ENCODE measurements around the gene FREM1. TPM values are rescaled to one million over a fixed set of nuclear protein-coding genes. Genes with fewer than 3 reads are reported as not detected.

Gene FREM1
- total and polyA plus RNA-seq, 2 of the 4 experiments (the other 2 are of a cell fraction): under 0.01 TPM; not detected in 1

DNA sequence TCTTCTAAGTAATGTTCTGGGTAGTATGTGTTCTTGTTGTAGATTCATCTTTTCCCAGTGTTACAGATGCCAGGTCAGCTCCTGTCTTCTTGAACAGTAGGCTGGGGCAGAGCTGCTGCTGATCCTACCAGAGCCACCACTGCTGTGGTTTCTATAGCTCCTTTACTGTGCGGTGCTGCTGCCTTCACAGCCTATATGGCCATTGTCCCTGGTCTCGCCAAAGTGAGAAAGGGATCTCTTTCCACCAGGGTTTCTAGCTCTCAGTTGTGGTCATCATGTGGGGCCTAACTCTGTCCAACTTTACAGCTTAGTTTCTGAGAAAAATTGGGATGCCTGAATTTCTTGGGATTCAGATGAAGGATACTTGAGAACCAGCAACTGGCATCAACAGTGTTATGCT is 116.8 kb downstream of the FREM1 start:
- dilution Hi-C loops (cut with HindIII; ENCODE audit: low sequenced_read_pairs, unreplicated experiment): no loop called here

More for the DNA sequence above, 116.8 kb downstream of the FREM1 start:
- no peak overlapping the region for H2AFZ ChIP-seq (replicated peaks; ENCODE audit: low read length, poor library complexity)
- no peak overlapping the region for H2BK5ac ChIP-seq (ENCODE audit: low read depth, low read length, poor library complexity, severe bottlenecking)
- no peak overlapping the region for H3K18ac ChIP-seq (ENCODE audit: low read depth, low read length)
- H4K8ac ChIP-seq (ENCODE audit: low read depth in 2 of 2, low read length in 2 of 2): no peak overlapping the region
- H3K27me3 ChIP-seq (ENCODE audit: control insufficient read depth, insufficient read depth, low read length): no peaks in the 10 kb centered on the region
- H2AK9ac ChIP-seq (replicated peaks; ENCODE audit: low read depth, low read length, poor library complexity): no peak overlapping the region
- no peak overlapping the region for H3K9ac ChIP-seq (ENCODE audit: low read depth, low read length)
- DNase-seq (no peak), ATAC-seq (ENCODE audit: low read depth) (no peak)
- H3K9me3 ChIP-seq (ENCODE audit: control insufficient read depth, insufficient read depth, low read length): no peaks in the 10 kb centered on the region
- intact Hi-C loops (cut with micrococcal nuclease): no loop called here
- 80% methylated on average over 1 of the region's 2 CpGs; no CpG with 5 or more reads in 1 of the 2 experiments for WGBS, 2 experiments (ENCODE audit: extremely low coverage in 2 of 2, insufficient read length in 1 of 2)
- no peak overlapping the region for H2BK120ac ChIP-seq (ENCODE audit: low read depth, low read length)
- H2BK20ac ChIP-seq (ENCODE audit: low read depth, low read length): no peak overlapping the region
- H3K23ac ChIP-seq (ENCODE audit: low read depth, low read length): no peak overlapping the region
- H3K79me1 ChIP-seq (ENCODE audit: low read depth in 1 of 2, low read length in 2 of 2): no peaks in the 10 kb centered on the region
- POLR2A ChIA-PET (ENCODE audit: unreplicated experiment): no interaction called here
- no peak overlapping the region for H3K27ac ChIP-seq (ENCODE audit: insufficient read depth, low read length)
- H2BK15ac ChIP-seq (ENCODE audit: low read depth, low read length): no peak overlapping the region
- H3K36me3 ChIP-seq (ENCODE audit: control insufficient read depth, insufficient read depth, low read length): no peaks in the 10 kb centered on the region
- H4K5ac ChIP-seq (ENCODE audit: low read depth, low read length): no peak overlapping the region
- H3K14ac ChIP-seq (replicated peaks; ENCODE audit: low read depth, low read length): no peak overlapping the region
- H3K4ac ChIP-seq (ENCODE audit: low read depth, low read length): no peak overlapping the region
- H3K4me1 ChIP-seq (ENCODE audit: control insufficient read depth, insufficient read depth, low read length): no peaks in the 10 kb centered on the region
- no TSS peak for BruUV-seq (replicated peaks)
- no peak overlapping the region for H2AK5ac ChIP-seq (ENCODE audit: low read depth, low read length)
- in situ Hi-C loops (cut with MboI; ENCODE audit: low sequenced_read_pairs): no loop called here
- TF ChIP-seq CEBPB (IDR thresholded peaks at IDR 0.05; ENCODE audit: low read depth, low read length) (no peak), RAD21 (IDR thresholded peaks at IDR 0.05; ENCODE audit: low read length) (no peak), MAFK (IDR thresholded peaks at IDR 0.05; ENCODE audit: low read depth, low read length) (no peak), BHLHE40 (IDR thresholded peaks at IDR 0.05; ENCODE audit: low read depth, low read length) (no peak), MXI1 (IDR thresholded peaks at IDR 0.05; ENCODE audit: borderline replicate concordance, low read depth, low read length) (no peak), POLR2A (IDR thresholded peaks at IDR 0.05; ENCODE audit: low read depth, low read length) (no peak), MAZ (IDR thresholded peaks at IDR 0.05; ENCODE audit: borderline replicate concordance, low read depth, low read length) (no peak), SMC3 (IDR thresholded peaks at IDR 0.05; ENCODE audit: low read depth, low read length) (no peak), NFE2L2 (IDR thresholded peaks at IDR 0.05; ENCODE audit: low read depth, low read length) (no peak), CHD1 (IDR thresholded peaks at IDR 0.05; ENCODE audit: low read depth, low read length) (no peak), RFX5 (IDR thresholded peaks at IDR 0.05; ENCODE audit: low read depth, low read length) (no peak), RCOR1 (IDR thresholded peaks at IDR 0.05; ENCODE audit: insufficient replicate concordance, low read length) (no peak), FOS (IDR thresholded peaks at IDR 0.05; ENCODE audit: low read depth, low read length) (no peak)
- TF ChIP-seq, protein P1, sequence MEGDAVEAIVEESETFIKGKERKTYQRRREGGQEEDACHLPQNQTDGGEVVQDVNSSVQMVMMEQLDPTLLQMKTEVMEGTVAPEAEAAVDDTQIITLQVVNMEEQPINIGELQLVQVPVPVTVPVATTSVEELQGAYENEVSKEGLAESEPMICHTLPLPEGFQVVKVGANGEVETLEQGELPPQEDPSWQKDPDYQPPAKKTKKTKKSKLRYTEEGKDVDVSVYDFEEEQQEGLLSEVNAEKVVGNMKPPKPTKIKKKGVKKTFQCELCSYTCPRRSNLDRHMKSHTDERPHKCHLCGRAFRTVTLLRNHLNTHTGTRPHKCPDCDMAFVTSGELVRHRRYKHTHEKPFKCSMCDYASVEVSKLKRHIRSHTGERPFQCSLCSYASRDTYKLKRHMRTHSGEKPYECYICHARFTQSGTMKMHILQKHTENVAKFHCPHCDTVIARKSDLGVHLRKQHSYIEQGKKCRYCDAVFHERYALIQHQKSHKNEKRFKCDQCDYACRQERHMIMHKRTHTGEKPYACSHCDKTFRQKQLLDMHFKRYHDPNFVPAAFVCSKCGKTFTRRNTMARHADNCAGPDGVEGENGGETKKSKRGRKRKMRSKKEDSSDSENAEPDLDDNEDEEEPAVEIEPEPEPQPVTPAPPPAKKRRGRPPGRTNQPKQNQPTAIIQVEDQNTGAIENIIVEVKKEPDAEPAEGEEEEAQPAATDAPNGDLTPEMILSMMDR (conservative IDR thresholded peaks at IDR 0.05; ENCODE audit: low read depth, low read length): no peak
- TF ChIP-seq, protein P2, sequence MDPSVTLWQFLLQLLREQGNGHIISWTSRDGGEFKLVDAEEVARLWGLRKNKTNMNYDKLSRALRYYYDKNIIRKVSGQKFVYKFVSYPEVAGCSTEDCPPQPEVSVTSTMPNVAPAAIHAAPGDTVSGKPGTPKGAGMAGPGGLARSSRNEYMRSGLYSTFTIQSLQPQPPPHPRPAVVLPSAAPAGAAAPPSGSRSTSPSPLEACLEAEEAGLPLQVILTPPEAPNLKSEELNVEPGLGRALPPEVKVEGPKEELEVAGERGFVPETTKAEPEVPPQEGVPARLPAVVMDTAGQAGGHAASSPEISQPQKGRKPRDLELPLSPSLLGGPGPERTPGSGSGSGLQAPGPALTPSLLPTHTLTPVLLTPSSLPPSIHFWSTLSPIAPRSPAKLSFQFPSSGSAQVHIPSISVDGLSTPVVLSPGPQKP (IDR thresholded peaks at IDR 0.05; ENCODE audit: borderline replicate concordance, low read depth, low read length): no peak
- TF ChIP-seq, protein P3, sequence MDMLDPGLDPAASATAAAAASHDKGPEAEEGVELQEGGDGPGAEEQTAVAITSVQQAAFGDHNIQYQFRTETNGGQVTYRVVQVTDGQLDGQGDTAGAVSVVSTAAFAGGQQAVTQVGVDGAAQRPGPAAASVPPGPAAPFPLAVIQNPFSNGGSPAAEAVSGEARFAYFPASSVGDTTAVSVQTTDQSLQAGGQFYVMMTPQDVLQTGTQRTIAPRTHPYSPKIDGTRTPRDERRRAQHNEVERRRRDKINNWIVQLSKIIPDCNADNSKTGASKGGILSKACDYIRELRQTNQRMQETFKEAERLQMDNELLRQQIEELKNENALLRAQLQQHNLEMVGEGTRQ (IDR thresholded peaks at IDR 0.05; ENCODE audit: low read depth, low read length): no peak
- H3K4me2 ChIP-seq (ENCODE audit: low read depth, low read length): no peak overlapping the region
- no peaks in the 10 kb centered on the region for H3K9me1 ChIP-seq (ENCODE audit: insufficient read depth, low read length)
- H3K4me3 ChIP-seq (ENCODE audit: insufficient read depth, low read depth, low read length): no peak overlapping the region
- H3K56ac ChIP-seq (ENCODE audit: extremely low read depth, insufficient read depth, low read length): no peak overlapping the region
- CTCF ChIA-PET: no interaction called here
- no peaks in the 10 kb centered on the region for H4K20me1 ChIP-seq (ENCODE audit: insufficient read depth, low read length)
- no peak overlapping the region for H4K91ac ChIP-seq (ENCODE audit: insufficient read depth, low read depth, low read length)

Data from IMR-90 (cell line).